Fibroblast of lung (primary cell): Measurements from ENCODE around the gene TMEM31. TPM values are rescaled to one million over a fixed set of nuclear protein-coding genes. Genes with fewer than 3 reads are reported as not detected.

Source experiments
- DNase-seq, 2 donors: peaks; one replicate each; pipeline versions ENCODE4 v3.0.0 to v3.0.0-alpha.2; 2010; ENCODE audit warnings: low read depth in 2 of 2
- H2AFZ ChIP-seq: 2 replicates; pipeline ENCODE4 v1.5.1; 2012; ENCODE audit warnings: low read length, control low read depth, inconsistent platforms
- H3K27ac ChIP-seq: 2 replicates; pipeline ENCODE4 v1.5.1; 2011; ENCODE audit warnings: low read length, control low read depth; ENCODE audit not compliant: insufficient read depth
- H3K27me3 ChIP-seq: 2 replicates; pipeline ENCODE4 v1.5.1; 2011; ENCODE audit warnings: mild to moderate bottlenecking, low read length; ENCODE audit not compliant: control insufficient read depth, insufficient read depth
- H3K36me3 ChIP-seq: 2 replicates; pipeline ENCODE4 v1.5.1; 2011; ENCODE audit warnings: low read length; ENCODE audit not compliant: control insufficient read depth, insufficient read depth
- H3K4me1 ChIP-seq: 2 replicates; pipeline ENCODE4 v1.5.1; 2011; ENCODE audit warnings: low read length; ENCODE audit not compliant: control insufficient read depth, insufficient read depth; ENCODE audit errors: extremely low read depth
- H3K4me2 ChIP-seq: 2 replicates; pipeline ENCODE4 v1.5.1; 2011; ENCODE audit warnings: low read length, control low read depth; ENCODE audit not compliant: insufficient read depth; ENCODE audit errors: extremely low read depth
- H3K4me3 ChIP-seq, 4 experiments: fragments of 200-600 bp in 1 of 4; sonication (generic) in 1 of 4; replicated peaks in 1 of 4; 2 replicates each; pipeline ENCODE4 v1.5.1; 2011 to 2016; ENCODE audit warnings: low read length in 4 of 4, low read depth in 3 of 4, mild to moderate bottlenecking in 3 of 4, control low read depth in 2 of 4, inconsistent platforms in 1 of 4, mixed read lengths in 1 of 4; ENCODE audit not compliant: insufficient read depth in 1 of 4; ENCODE audit errors: control extremely low read depth in 1 of 4
- H3K79me2 ChIP-seq: 2 replicates; pipeline ENCODE4 v1.5.1; 2012; ENCODE audit warnings: mild to moderate bottlenecking, low read length, inconsistent platforms; ENCODE audit not compliant: control insufficient read depth, insufficient read depth
- H3K9ac ChIP-seq: 2 replicates; pipeline ENCODE4 v1.5.1; 2011; ENCODE audit warnings: mild to moderate bottlenecking, low read length, control low read depth; ENCODE audit not compliant: insufficient read depth
- H3K9me3 ChIP-seq: 2 replicates; pipeline ENCODE4 v1.5.1; 2012; ENCODE audit warnings: low read depth, low read length; ENCODE audit not compliant: control insufficient read depth, insufficient read depth
- H4K20me1 ChIP-seq: 2 replicates; pipeline ENCODE4 v1.5.1; 2011; ENCODE audit warnings: low read length; ENCODE audit not compliant: control insufficient read depth, insufficient read depth; ENCODE audit errors: extremely low read depth
- EZH2 ChIP-seq: IDR thresholded peaks from 2 replicates; pipeline ENCODE4 v1.5.1; 2012; ENCODE audit warnings: low read length, control low read depth, mild to moderate bottlenecking; ENCODE audit errors: missing control alignments
- polyA plus RNA-seq, 2 donors: library from polyadenylated mRNA; depleted of rRNA in 1 of 2; stranded (reverse) in 1 of 2; unstranded in 1 of 2; fragments of >200 nt; gene quantifications; 2 replicates each; pipeline ENCODE4 v1.2.1, GENCODE V29; 2011 to 2012; ENCODE audit warnings: missing spikeins in 1 of 2
- total RNA-seq: library from RNA; depleted of rRNA; stranded (reverse); fragments of >200 nt; gene quantifications from 2 replicates; pipeline ENCODE4 v1.2.1, GENCODE V29; 2014
- TF ChIP-seq, protein P1 (sequence below), 2 donors: IDR thresholded peaks in 1 of 2; conservative IDR thresholded peaks in 1 of 2; 1 replicate in 1 of 2; 2 replicates in 1 of 2; pipeline ENCODE4 v1.5.1; 2011 to 2012; ENCODE audit warnings: low read length in 2 of 2, control low read depth in 1 of 2, inconsistent platforms in 1 of 2, low read depth in 1 of 2, mild to moderate bottlenecking in 1 of 2

Gene TMEM31
- total and polyA plus RNA-seq, 2 donors (not counting 1 experiment from before 2014, with no cell fraction given), result 0.10 TPM; not detected in 1

DNA sequence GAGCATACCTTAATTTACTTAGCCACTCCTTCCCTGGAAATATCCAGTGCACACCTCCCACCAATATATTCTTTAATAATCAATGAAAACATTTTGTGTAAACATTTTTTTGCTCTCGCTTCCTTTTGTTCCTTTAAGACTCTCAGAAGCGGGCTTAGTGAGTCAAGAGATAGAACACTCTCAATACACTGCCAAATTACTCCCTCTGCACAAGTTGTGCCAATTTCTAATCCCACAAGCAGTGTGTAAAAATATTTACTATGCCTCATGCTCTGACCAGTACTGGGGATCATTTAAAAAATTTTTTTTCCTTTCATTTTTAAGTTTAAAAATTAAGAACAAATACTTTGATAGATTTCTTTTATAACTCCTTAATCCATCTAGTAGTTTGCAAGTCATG, 29.3 kb upstream of the TMEM31 start:
- Histone ChIP-seq H3K27ac (no peak overlapping the region), H2AFZ (no peak overlapping the region), H3K27me3 (no peaks in the 10 kb centered on the region), H3K4me1 (peaks cover 10% of the 10 kb centered on the region), H3K4me2 (no peak overlapping the region), H3K79me2 (peaks cover 33% of the 10 kb centered on the region), H4K20me1 (no peaks in the 10 kb centered on the region), H3K4me3 (no peak overlapping the region), H3K9me3 (no peaks in the 10 kb centered on the region), H3K9ac (no peak overlapping the region), H3K36me3 (peaks cover 2% of the 10 kb centered on the region)
- peak in 1 of 2 donors; percentile 31 for DNase-seq
- TF ChIP-seq, protein P1, sequence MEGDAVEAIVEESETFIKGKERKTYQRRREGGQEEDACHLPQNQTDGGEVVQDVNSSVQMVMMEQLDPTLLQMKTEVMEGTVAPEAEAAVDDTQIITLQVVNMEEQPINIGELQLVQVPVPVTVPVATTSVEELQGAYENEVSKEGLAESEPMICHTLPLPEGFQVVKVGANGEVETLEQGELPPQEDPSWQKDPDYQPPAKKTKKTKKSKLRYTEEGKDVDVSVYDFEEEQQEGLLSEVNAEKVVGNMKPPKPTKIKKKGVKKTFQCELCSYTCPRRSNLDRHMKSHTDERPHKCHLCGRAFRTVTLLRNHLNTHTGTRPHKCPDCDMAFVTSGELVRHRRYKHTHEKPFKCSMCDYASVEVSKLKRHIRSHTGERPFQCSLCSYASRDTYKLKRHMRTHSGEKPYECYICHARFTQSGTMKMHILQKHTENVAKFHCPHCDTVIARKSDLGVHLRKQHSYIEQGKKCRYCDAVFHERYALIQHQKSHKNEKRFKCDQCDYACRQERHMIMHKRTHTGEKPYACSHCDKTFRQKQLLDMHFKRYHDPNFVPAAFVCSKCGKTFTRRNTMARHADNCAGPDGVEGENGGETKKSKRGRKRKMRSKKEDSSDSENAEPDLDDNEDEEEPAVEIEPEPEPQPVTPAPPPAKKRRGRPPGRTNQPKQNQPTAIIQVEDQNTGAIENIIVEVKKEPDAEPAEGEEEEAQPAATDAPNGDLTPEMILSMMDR (conservative IDR thresholded peaks at IDR 0.05 in 1 of 2, IDR thresholded peaks at IDR 0.05 in 1 of 2; ENCODE audit: low read depth in 1 of 2, low read length in 2 of 2), result no peak
- no peak for TF ChIP-seq EZH2

DNA sequence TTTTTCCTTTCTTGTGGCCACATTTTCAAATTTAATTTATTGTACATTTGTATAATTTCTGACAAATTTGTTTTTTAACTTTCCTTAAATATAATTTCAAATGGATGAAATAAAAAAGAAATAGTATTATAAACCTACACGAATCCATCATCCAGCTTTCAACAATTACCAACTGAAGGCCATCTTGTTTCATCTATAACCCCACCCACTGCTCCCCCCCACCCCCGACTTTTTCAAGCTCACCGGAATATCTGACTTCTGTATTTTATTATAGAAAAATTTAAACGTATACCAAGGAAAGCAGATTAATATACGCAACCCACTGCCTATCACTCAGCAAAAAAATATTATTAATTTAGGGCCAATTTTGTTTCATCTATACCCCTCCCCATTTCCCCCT, 25.3 kb upstream of the TMEM31 start:
- TF ChIP-seq, protein P1 (conservative IDR thresholded peaks at IDR 0.05 in 1 of 2, IDR thresholded peaks at IDR 0.05 in 1 of 2; ENCODE audit: low read depth in 1 of 2, low read length in 2 of 2), result no peak
- no peak for TF ChIP-seq EZH2
- Histone ChIP-seq H3K4me2 (peak overlapping the region; percentile 69), H2AFZ (no peak overlapping the region), H3K36me3 (peaks cover 2% of the 10 kb centered on the region), H3K9me3 (no peaks in the 10 kb centered on the region), H3K4me3 (peak overlapping the region; percentile 67 to 97 (median 78)), H3K27ac (peak overlapping the region; percentile 98), H3K27me3 (no peaks in the 10 kb centered on the region), H3K4me1 (peaks cover 6% of the 10 kb centered on the region), H3K9ac (peak overlapping the region; percentile 87), H3K79me2 (peaks cover 33% of the 10 kb centered on the region), H4K20me1 (no peaks in the 10 kb centered on the region)
- DNase-seq, result peak in 1 of 2 donors; percentile 15

DNA sequence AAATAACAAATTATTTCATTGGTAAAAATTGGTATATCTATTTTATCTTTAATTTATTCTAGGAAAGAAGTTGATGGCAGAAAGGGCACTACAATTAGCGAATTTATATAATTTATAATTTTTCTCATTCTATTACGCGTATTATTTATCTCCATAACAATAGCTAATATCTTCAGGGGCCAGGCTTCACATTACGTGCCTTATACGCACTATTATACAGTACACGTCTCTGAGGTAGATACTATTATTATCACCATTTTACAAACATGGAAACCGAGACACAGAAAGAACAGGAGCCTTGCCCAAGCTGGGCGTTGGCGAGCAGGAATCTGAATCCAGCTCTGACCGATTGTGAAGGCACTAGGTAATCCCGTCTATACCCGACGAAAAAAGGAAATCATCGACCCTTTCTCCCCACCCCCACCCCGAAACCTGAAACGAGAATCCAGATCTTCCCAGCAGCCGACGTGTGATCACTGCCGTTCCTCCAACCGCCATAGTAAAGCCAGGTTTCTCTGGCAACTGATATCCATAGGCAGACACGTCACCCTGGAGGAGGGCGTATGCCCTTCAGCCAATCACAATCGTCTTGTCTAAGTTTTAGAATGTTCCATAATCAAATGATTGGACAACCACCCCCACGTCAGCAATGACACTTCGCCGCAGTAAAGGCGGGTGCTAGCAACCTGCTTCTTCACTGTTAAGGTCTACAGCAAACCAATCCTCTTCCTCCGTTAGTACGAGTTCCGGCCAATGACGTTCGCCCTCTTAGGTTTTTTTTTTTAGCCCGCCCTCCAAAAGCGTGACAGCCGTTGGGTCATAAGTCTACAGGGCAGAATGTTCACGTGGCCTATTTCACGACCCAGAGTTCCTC, 24.3 kb upstream of the TMEM31 start, which contains the start of gene MORF4L2:
MORF4L2 (minus strand) TSS at position 501 of the 874 bp plus-strand sequence. CDS start 9,672 bp downstream, outside the sequence.
- Histone ChIP-seq H4K20me1 (no peaks in the 10 kb centered on the region), H3K27me3 (no peaks in the 10 kb centered on the region), H3K27ac (peak within 1 kb of the TSS; percentile 98), H2AFZ (no peak within 1 kb of the TSS), H3K4me3 (peak within 1 kb of the TSS; percentile 69 to 97 (median 78)), H3K9me3 (no peaks in the 10 kb centered on the region), H3K9ac (peak within 1 kb of the TSS; percentile 87), H3K4me1 (peaks cover 3% of the 10 kb centered on the region), H3K4me2 (peak within 1 kb of the TSS; percentile 28), H3K79me2 (peaks cover 31% of the 10 kb centered on the region), H3K36me3 (no peaks in the 10 kb centered on the region)
- no peak for TF ChIP-seq EZH2
- TF ChIP-seq, protein P1 (conservative IDR thresholded peaks at IDR 0.05 in 1 of 2, IDR thresholded peaks at IDR 0.05 in 1 of 2; ENCODE audit: low read depth in 1 of 2, low read length in 2 of 2), result no peak
- DNase-seq, result peak; percentile 99
